Tibial nerve (tissue), 4 donors: ENCODE results near the gene IQUB.
A peak's percentile ranks its signal among the peaks of the same experiment; 100 is the strongest.
"Not testable (repeated sequence)": the region's sequence is repeated elsewhere in the genome, so short reads cannot be mapped to it uniquely, and the experiment has no call there.

Experiments used
- EP300 ChIP-seq, 2 donors: sonication (generic); formaldehyde crosslinking; IDR thresholded peaks; one replicate each; pipeline ENCODE4 v1.6.1; 2017; ENCODE audit warnings: antibody characterized with exemption in 2 of 2, mild to moderate bottlenecking in 1 of 2
- POLR2A ChIP-seq, 2 donors: fragments of 450-650 bp; IDR thresholded peaks; one replicate each; pipeline ENCODE4 v1.6.1; 2017; ENCODE audit warnings: antibody characterized with exemption in 2 of 2, mild to moderate bottlenecking in 2 of 2, moderate library complexity in 2 of 2
- TF ChIP-seq, protein P1 (sequence below), 5 experiments: fragments of 200-600 bp in 3 of 5; fragments of 450-650 bp in 2 of 5; sonication (generic) in 3 of 5; IDR thresholded peaks; one replicate each; pipeline ENCODE4 v1.5.1; 2016 to 2019; ENCODE audit warnings: antibody characterized with exemption in 5 of 5, mild to moderate bottlenecking in 3 of 5, moderate library complexity in 2 of 5

DNA sequence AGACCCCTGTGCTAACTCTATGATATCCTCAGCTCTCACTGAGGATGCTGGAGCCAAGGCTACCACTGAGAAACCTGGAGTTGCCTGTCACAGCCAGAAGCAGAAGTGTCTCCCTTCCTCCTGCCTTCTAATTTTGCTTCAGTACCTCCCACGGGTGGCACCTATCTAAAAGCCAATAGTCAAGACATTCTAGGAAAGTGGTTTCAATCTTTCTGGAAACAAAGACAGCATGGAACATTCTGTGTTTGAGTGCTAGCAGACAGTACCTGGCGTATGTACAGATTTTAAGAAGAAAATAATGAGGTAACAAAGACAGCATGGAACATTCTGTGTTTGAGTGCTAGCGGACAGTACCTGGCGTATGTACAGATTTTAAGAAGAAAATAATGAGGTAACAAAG is 126.4 kb downstream of the IQUB start:
- TF ChIP-seq POLR2A (IDR thresholded peaks at IDR 0.05) (peak in 1 of 2 donors; percentile 21), EP300 (IDR thresholded peaks at IDR 0.05) (peak in 1 of 2 donors; percentile 24)
- TF ChIP-seq, protein P1, sequence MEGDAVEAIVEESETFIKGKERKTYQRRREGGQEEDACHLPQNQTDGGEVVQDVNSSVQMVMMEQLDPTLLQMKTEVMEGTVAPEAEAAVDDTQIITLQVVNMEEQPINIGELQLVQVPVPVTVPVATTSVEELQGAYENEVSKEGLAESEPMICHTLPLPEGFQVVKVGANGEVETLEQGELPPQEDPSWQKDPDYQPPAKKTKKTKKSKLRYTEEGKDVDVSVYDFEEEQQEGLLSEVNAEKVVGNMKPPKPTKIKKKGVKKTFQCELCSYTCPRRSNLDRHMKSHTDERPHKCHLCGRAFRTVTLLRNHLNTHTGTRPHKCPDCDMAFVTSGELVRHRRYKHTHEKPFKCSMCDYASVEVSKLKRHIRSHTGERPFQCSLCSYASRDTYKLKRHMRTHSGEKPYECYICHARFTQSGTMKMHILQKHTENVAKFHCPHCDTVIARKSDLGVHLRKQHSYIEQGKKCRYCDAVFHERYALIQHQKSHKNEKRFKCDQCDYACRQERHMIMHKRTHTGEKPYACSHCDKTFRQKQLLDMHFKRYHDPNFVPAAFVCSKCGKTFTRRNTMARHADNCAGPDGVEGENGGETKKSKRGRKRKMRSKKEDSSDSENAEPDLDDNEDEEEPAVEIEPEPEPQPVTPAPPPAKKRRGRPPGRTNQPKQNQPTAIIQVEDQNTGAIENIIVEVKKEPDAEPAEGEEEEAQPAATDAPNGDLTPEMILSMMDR (IDR thresholded peaks at IDR 0.05), result not testable (repeated sequence)
